ENCODE results near the gene ZFHX3. TPM values are rescaled to one million over a fixed set of nuclear protein-coding genes. Genes with fewer than 3 reads are reported as not detected.

ZFHX3 gene
- polyA plus RNA-seq, 1 donor from 2014 or later = 26.4 TPM

DNA sequence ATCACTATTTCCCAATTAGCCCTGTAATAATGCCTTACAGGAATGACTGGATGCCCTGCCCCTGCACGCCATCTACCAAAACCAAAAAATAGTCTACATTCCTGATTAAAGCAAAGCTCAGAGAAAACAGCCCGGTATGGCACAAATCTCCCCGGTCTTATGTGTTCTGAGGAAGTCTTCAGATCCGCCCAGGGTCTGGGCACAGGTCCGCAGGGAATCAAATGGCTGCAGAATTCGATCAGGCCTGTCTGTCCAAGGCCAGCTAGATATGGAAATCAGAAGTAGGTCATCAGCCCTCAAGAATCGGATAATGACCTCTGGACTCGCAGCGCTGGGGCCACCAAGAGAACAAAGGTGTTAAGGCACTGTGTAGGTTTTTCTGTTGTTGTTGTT lies 171.0 kb downstream of the ZFHX3 start:
- H3K36me3 ChIP-seq (ENCODE audit: insufficient read depth, low read length) = no peaks in the 10 kb centered on the region
- no peaks in the 10 kb centered on the region for H3K9me2 ChIP-seq (ENCODE audit: insufficient read depth, low read length)
- H3K9me3 ChIP-seq (ENCODE audit: low read length) = no peaks in the 10 kb centered on the region
- no peak overlapping the region for H3K27ac ChIP-seq (ENCODE audit: low read length)
- no peak for TF ChIP-seq CTCF (IDR thresholded peaks at IDR 0.05; ENCODE audit: poor library complexity, severe bottlenecking)
- TF ChIP-seq, protein P1, sequence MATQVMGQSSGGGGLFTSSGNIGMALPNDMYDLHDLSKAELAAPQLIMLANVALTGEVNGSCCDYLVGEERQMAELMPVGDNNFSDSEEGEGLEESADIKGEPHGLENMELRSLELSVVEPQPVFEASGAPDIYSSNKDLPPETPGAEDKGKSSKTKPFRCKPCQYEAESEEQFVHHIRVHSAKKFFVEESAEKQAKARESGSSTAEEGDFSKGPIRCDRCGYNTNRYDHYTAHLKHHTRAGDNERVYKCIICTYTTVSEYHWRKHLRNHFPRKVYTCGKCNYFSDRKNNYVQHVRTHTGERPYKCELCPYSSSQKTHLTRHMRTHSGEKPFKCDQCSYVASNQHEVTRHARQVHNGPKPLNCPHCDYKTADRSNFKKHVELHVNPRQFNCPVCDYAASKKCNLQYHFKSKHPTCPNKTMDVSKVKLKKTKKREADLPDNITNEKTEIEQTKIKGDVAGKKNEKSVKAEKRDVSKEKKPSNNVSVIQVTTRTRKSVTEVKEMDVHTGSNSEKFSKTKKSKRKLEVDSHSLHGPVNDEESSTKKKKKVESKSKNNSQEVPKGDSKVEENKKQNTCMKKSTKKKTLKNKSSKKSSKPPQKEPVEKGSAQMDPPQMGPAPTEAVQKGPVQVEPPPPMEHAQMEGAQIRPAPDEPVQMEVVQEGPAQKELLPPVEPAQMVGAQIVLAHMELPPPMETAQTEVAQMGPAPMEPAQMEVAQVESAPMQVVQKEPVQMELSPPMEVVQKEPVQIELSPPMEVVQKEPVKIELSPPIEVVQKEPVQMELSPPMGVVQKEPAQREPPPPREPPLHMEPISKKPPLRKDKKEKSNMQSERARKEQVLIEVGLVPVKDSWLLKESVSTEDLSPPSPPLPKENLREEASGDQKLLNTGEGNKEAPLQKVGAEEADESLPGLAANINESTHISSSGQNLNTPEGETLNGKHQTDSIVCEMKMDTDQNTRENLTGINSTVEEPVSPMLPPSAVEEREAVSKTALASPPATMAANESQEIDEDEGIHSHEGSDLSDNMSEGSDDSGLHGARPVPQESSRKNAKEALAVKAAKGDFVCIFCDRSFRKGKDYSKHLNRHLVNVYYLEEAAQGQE (IDR thresholded peaks at IDR 0.05; ENCODE audit: borderline replicate concordance) = no peak
- TF ChIP-seq SMC3 (conservative IDR thresholded peaks at IDR 0.05; ENCODE audit: poor library complexity) = no peak
- TF ChIP-seq RAD21 (conservative IDR thresholded peaks at IDR 0.05) = no peak
- no peak for TF ChIP-seq POLR2AphosphoS5 (IDR thresholded peaks at IDR 0.05)
- no peak for TF ChIP-seq EP300 (conservative IDR thresholded peaks at IDR 0.05; ENCODE audit: poor library complexity, severe bottlenecking)
- TF ChIP-seq EZH2 (IDR thresholded peaks at IDR 0.05; ENCODE audit: borderline replicate concordance, insufficient read depth, low read length, poor library complexity, severe bottlenecking) = no peak
- no peak for TF ChIP-seq MXI1 (conservative IDR thresholded peaks at IDR 0.05; ENCODE audit: poor library complexity, severe bottlenecking)
- TF ChIP-seq TAF1 (IDR thresholded peaks at IDR 0.05; ENCODE audit: low read depth) = no peak
- peaks cover 41% of the 10 kb centered on the region for H4K20me1 ChIP-seq (ENCODE audit: insufficient read depth)
- H3K27me3 ChIP-seq (ENCODE audit: insufficient read depth, low read depth, low read length) = no peaks in the 10 kb centered on the region
- peaks cover 84% of the 10 kb centered on the region for H3K79me2 ChIP-seq (replicated peaks; ENCODE audit: insufficient read depth, low read length)
- H3F3A ChIP-seq (ENCODE audit: insufficient read depth, low read length, poor library complexity, severe bottlenecking) = no peaks in the 10 kb centered on the region
- no peak overlapping the region for H3K4me3 ChIP-seq (ENCODE audit: low read length)
- H2AFZ ChIP-seq (ENCODE audit: low read depth, low read length) = no peak overlapping the region
- no peak overlapping the region for H3K4me2 ChIP-seq (ENCODE audit: low read length)
- no peak overlapping the region for H3K9ac ChIP-seq (ENCODE audit: low read length)

DNA sequence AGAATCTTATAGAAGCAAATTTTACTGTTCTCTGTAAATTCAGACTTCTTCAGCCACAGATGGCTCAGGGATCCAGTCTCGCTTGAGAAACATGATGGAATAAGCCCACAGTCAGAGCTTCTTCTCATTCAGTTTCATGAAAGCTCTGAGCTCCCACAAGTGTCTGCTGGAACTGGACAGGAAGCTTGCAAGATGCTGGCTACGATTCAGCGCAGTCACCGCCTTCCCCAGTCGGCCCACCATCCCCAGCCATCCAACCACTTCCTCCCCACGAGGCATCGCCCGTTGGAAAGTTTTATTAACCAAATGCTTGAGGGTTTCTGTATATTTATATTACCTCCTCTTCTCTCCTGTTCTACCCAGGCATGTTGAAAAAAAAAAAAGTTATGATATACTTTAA lies 171.7 kb downstream of the ZFHX3 start:
- Histone ChIP-seq H3K27me3 (ENCODE audit: insufficient read depth, low read depth, low read length) (no peaks in the 10 kb centered on the region), H4K20me1 (ENCODE audit: insufficient read depth) (peaks cover 41% of the 10 kb centered on the region), H3K79me2 (replicated peaks; ENCODE audit: insufficient read depth, low read length) (peaks cover 78% of the 10 kb centered on the region), H3K27ac (ENCODE audit: low read length) (no peak overlapping the region), H3K4me3 (ENCODE audit: low read length) (no peak overlapping the region), H2AFZ (ENCODE audit: low read depth, low read length) (no peak overlapping the region), H3K9ac (ENCODE audit: low read length) (no peak overlapping the region), H3K36me3 (ENCODE audit: insufficient read depth, low read length) (no peaks in the 10 kb centered on the region), H3K4me2 (ENCODE audit: low read length) (no peak overlapping the region), H3F3A (ENCODE audit: insufficient read depth, low read length, poor library complexity, severe bottlenecking) (no peaks in the 10 kb centered on the region), H3K9me3 (ENCODE audit: low read length) (no peaks in the 10 kb centered on the region), H3K9me2 (ENCODE audit: insufficient read depth, low read length) (no peaks in the 10 kb centered on the region)
- TF ChIP-seq RAD21 (conservative IDR thresholded peaks at IDR 0.05) (no peak), SMC3 (conservative IDR thresholded peaks at IDR 0.05; ENCODE audit: poor library complexity) (no peak), MXI1 (conservative IDR thresholded peaks at IDR 0.05; ENCODE audit: poor library complexity, severe bottlenecking) (no peak), CTCF (IDR thresholded peaks at IDR 0.05; ENCODE audit: poor library complexity, severe bottlenecking) (no peak), TAF1 (IDR thresholded peaks at IDR 0.05; ENCODE audit: low read depth) (no peak), POLR2AphosphoS5 (IDR thresholded peaks at IDR 0.05) (no peak), EP300 (conservative IDR thresholded peaks at IDR 0.05; ENCODE audit: poor library complexity, severe bottlenecking) (no peak), EZH2 (IDR thresholded peaks at IDR 0.05; ENCODE audit: borderline replicate concordance, insufficient read depth, low read length, poor library complexity, severe bottlenecking) (no peak)
- TF ChIP-seq, protein P1 (IDR thresholded peaks at IDR 0.05; ENCODE audit: borderline replicate concordance) = no peak

Measured in neural cell (in vitro differentiated cells).